Endometrial microvascular endothelial cells (primary cell): Measurements from ENCODE around the gene NPFFR1. TPM values are rescaled to one million over a fixed set of nuclear protein-coding genes. Genes with fewer than 3 reads are reported as not detected.

Source experiments
- in situ Hi-C: cut with HindIII; loops from 2 replicates; pipeline ENCODE4 v1.10.0; 2017; ENCODE audit warnings: low sequenced_read_pairs, low pct_unique_long_range_greater_than_20kb; ENCODE audit errors: inconsistent ontology term
- total RNA-seq: library from RNA; depleted of rRNA; stranded (reverse); fragments of >200 nt; gene quantifications from one replicate; pipeline ENCODE4 v1.2.3, GENCODE V29; 2015; ENCODE audit errors: inconsistent ontology term

The NPFFR1 gene, protein sequence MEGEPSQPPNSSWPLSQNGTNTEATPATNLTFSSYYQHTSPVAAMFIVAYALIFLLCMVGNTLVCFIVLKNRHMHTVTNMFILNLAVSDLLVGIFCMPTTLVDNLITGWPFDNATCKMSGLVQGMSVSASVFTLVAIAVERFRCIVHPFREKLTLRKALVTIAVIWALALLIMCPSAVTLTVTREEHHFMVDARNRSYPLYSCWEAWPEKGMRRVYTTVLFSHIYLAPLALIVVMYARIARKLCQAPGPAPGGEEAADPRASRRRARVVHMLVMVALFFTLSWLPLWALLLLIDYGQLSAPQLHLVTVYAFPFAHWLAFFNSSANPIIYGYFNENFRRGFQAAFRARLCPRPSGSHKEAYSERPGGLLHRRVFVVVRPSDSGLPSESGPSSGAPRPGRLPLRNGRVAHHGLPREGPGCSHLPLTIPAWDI
- total RNA-seq = not detected

DNA sequence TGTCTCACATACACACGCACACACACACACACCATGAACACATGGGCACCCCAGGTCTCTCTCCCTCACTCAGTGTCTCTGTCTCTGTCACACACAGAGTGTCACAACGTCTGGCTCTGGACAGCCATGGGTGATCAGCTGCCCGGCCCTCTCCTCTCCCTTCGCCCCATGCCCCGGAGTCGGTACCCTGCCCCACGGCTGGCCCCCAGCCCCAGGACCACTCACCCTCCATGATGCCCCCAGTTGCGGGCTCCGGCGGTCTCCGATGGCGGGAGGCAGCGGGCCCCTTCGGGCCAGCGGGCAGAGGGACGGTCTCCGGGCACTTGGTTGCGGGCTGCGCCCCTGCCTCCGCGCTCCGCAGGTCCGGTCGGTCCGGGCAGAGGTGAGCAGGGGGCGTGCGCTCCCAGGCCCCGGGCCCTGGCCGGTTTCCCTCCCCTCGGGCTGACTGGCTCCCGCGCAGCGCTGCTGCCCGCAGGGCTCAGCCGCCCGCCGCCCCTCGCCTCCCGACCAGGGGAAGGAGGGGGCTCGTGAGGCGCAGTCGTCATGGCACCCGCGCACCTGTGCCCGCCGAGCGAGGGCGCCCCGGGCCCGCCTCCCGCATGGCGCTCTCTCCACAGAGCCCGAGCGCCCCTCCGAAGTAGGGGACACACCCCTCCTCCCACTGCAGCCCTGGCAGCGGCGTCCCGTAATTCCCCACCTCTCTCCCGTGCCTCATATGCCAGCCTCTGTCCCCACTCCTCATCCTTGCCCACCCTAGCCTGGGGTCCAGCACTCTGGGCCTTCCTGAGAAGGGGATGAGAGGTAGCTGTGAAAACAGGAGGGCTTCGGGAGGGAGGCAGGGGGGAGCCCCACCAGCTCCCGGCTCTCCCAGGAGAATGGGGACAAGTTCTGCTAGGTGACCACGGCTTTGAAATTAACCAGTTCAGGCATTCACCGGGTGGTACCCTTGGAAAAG lies at the start of gene NPFFR1:
Gene NPFFR1 (minus strand): TSS at position 560 of the 955 bp plus-strand sequence. CDS start 328 bp downstream, at position 232.
- in situ Hi-C loops = no loop called here

DNA sequence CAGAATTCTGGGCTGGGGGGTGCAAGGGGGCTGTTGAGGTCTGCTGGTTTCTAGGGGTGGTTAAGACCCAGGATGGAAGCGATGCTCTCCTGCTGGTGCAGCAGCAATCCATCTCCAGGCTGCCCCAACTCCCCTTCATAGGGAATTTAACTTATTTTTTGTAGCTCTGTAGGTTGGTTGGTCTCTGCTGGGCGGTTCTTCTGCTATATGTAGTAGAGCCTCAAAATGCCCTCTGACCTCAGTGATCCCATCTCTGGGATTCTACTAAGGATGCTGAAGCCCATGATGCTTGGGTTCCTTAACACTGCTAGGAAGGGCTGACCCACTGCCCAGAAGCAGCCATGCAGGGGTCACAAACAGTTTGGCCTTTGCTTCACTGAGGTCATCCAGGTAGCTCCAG lies 49.5 kb upstream of the NPFFR1 start:
- in situ Hi-C loops = no loop called here

DNA sequence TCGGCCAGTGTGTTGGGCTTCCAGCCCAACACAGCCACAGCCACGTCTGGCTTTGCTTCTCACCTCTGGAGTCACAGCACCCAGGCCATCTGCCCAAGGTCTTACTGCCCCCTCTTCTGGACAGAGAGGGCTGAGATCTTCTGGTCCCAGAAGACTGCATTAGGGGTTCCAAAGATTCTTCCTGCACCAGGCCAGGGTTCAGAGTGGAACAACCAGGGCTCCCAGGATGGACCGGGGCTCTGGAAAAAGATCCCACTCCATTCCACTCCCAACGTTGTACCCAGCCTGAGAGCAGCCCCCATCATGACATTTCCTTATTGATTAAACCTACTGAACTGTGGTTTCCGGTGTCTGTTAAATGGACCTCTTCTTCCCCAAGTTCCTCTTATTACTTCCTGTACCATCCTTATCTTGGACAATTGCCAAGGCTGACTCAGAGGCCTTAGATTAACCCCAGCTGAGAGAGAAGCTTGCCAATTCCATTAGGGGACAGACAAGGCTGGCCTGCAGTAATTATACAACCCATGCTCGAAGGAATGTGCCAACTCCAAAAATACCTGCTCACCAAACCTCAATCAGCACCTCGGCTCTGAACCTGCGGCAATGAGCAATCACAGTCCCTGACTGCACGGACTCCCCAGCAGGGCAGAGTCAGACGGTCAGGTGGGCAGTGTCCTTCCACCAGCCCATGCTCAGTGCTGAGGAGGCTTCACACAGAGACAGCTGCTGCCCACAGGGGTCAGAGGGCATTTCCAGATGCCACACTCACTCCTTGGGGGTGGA lies 47.9 kb upstream of the NPFFR1 start:
- in situ Hi-C loops = no loop called here

DNA sequence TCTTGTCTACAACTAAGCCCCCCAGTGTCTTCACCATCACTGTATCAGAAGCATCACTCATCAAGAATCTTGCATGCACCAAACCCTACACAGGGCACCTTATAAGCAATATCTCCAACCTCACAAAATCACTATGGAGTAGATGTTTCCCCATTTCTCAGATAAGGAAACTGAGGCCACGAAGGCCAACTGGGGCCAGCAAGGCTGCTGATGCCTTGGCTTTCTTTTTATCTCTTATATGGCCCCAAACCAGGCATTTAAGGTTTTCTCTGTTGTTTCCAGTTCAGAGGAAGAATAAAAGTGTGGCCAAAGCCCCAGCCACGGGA lies 47.3 kb upstream of the NPFFR1 start:
- in situ Hi-C loops = no loop called here

DNA sequence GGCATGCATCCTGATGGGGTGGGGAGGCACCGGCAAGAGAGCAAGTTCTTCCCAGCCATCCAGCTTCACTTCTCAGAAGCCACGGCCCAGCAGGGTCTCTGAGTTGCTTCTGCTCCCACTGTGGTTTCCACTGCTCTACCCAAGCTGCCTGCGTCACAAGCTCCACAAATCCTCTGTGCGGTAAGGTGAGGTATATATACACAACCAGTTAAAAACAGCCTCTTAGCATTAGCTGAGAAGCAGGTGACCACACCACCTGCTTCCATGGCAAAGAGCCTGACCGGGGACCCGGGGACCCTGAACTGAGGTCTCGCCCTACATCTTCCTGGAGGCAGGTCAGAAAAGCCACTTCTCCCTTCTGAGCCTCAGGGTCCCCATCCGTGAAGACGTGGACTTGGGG lies 46.9 kb upstream of the NPFFR1 start:
- in situ Hi-C loops = no loop called here

DNA sequence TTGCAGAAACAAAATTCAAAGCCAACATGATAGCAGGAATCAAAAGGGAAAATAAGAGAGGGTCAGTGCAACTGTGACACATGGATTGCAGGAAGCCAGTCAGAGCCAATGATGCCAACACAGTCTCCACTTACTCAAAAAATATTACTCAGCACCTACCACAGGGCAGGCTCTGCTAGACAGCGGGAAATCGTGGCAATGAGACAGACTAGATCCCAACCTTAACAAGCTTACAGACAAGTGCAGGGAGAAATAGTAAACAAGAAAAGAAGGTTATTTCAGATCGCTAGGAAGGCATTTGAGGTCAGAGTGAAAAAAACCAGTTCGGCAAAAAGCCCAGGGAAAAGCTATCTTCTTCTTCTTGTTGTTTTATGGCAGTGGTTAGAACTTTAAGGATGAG lies 45.2 kb upstream of the NPFFR1 start:
- in situ Hi-C loops = no loop called here

DNA sequence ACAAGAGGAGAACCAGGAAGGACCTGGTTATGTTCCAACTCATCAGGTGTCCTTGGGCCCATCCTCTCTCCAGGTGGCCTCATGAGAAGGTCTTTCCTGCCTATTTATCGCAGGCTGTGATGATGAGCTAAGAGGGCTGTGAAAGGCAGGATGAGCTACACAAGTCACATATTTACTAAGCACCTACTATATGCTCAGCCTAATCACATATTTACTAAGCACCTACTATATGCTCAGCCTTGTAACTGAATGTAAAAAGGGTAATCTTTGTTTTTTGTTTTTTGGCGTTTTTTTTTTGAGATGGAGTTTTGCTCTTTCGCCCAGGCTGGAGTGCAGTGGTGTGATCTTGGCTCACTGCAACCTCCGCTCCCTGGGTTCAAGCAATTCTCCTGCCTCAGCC lies 44.2 kb upstream of the NPFFR1 start:
- in situ Hi-C loops = no loop called here

DNA sequence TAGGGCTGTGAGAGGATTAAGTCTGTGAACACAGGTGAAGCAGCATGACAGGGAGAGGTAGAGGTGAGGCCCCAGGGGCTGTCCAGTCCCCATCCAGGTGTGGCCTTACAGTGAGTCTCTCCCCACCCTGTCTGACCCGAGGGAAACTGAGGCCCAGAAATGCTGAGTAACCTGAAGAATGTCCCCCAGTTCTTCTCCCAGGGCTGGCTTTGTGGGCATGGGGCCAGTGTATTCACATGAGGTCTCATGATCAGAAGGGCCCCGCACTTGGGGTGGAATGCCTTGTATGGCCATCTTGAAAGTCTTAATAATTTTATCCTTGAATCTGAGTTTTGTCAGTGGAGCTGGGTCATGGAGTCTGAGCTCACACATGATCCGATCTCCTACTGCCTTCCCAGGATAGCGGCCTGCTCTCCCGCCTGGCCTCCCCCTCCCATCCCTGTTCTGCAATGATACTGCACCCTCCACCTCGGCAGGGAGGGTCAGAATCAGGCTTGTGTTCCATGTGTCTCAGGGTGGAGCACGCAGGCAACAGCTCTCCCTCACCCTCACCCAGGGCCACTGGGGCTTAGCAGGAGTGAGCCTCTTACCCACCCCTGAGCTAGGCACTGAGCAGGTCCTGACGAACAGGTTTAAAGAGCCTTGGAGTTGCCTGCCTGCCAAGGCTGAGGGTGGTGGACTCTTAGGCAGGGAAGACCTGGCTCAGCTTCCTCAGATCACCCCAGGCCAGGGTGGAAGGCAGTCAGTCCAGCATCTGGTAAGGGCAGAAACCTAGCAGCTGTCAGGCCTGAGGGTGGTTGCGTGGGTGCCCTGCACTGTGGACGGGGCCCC lies 41.4 kb upstream of the NPFFR1 start:
- in situ Hi-C loops = no loop called here

DNA sequence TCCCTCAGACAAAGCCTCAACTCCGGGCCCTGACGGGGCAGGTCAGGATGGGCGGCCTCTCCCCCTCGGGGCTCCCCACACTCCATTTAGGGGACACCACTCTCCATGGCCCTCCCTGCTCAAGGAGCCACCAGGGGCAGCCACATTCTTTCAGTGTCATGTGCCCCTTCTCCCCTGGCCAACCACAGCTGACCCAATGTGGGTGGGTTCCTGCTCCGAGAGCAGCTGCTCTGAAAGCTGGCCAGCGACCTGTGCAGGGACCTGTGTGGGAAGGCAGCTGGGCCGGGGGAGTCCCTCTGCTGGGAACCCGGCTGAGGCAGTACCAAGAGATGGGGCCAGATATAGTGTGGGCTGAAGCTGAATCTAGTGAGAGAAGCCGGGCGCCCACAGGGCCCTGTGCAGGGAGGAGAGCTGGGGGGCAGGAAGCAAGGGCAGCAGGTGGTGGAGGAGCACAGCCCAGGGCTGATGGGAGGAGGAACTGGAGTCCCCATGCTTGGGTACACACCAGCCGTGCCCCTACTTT lies 40.6 kb upstream of the NPFFR1 start:
- in situ Hi-C loops = no loop called here

DNA sequence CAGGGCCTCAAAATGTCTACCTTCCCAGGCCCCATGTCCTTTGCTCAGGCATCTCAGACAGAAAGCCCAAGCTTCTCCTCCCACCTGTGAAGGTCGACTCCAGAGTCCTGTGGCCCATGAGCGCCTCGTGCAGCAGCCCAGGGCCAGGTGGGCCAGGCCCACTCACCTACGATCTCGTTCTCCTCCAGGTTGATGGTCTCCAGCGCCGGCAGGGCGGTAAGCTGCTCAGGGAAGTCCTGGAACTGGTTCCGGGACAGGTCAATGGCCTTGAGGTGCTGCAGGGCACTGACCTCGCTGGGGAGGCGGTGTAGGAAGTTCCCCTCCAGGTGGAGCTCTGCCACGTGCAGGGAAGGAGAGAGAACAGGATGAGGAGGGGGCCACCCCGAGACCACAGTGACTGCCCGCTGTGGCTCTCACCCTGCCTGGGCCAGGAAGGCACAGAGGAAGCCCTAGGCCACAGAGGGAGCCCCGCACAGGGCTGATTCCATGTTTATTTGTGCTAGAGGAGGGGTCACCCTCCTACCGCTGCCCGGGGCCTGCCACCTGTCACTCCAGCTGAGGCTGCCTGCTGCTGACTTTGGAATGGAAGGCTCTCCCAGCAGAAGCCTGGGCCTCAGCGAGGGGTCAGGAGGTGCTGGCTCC lies 40.0 kb upstream of the NPFFR1 start:
- in situ Hi-C loops = no loop called here

DNA sequence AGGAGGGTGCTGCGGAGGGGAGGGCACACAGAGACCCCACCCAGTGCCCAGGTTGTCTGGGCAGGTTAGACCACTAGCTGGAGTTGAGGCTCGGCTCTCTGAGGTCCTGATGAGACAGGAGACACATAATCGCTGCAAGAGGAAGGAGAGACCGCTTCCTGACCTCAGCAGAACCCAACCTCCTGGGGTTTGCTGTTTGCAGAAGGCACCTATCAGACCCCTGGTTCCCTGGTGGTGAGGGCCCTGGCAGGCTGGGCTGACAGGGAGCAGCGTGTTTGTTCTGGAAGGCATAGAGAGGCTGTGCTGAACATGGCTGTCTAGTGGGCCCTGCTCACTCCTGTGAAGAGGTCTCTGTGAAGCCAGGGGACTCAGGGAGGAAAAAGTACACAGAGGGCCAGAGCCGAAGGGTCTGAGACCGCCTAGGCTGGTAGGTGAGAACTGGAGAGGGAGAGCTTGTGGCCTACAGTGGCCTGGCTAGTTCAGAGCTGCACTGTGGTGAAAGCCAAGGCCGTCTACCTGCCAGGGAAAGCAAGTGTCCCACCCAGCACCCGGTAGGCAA lies 39.4 kb upstream of the NPFFR1 start:
- in situ Hi-C loops = no loop called here

DNA sequence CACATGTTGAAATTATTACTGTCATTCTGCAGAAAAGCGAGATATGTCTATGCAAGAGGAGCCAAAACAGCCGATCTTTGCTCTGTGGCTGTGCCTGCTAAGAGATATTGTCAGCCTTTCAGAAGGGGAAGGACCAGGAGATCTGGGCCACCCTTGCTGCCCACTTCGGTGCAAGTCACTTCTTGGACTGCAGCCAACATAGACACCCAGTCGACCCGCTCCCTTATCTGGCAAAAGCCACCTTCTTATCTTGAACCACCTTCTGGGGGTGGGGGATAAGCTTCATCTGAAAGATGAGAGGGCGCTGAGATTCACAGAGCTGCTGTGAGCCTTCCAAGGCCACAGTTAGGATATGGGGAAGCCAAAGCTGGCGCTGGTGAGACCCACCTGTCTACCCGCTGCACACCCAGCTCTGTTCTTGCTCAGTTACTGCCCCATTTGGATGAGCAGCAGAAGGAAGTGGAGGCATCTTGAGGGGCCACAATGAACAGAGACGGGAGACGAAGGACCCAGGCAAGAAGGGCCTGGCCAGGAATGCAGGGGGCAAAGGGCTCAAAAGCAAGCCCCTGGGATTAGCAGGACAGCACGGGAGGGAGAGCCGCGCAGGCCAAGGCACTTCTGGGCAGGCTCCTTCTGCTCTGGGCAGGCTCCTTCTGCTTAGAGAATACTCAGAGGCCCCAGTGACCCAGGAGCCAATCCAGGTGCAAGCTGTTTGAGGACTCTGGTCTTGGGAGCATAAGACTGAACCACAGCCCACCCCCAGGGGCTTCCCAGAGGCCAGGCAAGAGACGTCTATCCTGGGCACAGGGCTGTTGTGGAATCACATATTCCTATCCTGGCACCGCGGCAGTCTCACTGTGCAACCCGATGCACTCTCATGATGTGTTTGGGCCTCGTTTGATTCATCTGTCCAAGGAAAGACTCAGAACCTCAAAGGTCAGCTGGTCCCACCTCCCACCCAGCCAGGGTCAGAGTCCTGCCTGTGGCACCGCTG lies 38.4 kb upstream of the NPFFR1 start:
- in situ Hi-C loops = no loop called here

DNA sequence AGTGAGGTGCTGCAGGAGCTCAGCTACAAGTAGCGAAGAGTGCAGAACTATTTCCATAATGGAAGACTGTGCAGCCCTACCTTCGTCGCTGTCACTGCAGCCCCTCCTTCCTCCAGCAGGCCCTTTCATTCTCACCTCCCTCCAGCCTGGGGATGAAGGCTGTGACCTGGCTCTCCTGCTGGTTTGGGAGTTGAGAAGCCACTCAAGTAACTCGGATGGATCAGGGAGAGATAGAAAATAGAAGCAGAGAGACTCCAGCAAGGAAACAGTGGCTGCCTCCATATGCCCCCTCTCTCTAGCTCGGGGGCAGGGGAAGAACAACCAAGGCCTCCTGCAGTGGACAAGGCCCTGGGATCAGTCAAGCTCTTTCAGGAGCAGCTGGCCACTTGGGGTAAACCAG lies 37.4 kb upstream of the NPFFR1 start:
- in situ Hi-C loops = no loop called here

DNA sequence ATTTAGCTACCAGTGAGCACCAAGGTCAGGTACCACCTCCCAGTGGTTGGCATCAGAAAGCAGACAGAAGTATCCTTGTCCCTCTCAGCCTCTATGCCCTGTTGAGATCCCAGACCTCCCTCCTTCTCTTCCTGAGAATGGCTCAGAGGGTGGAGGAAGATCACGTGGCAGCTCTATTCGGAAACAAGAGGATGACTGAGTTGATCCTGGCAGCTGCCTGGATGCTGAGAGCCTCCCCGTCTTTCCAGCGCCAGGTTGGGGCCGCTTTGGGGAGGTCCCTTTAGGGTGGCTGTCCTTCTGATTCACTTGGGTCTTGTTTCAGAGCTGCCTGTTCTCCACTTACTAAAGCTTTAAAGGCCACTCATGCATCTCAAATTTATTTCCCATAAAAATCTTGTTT lies 36.9 kb upstream of the NPFFR1 start:
- in situ Hi-C loops = no loop called here

DNA sequence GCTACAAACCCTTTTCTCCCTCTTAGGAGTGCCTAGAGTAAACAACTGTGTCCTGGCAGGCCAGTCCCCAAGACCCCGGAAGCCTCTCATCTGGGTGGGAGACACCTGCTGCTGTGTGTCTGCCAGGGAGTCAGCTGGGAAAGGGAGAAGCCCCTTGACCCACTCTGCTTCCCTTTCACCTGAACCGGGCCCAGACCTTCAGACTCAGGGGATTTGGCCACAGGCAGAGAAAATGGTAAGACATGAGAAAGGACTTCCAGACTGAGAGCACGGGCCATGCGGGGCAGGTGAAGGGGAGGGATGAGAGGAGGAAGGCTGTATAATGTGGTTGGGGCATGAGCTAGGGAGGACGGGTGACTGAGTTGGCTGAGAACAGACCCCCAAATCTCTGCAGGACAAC lies 36.0 kb upstream of the NPFFR1 start:
- in situ Hi-C loops = no loop called here

DNA sequence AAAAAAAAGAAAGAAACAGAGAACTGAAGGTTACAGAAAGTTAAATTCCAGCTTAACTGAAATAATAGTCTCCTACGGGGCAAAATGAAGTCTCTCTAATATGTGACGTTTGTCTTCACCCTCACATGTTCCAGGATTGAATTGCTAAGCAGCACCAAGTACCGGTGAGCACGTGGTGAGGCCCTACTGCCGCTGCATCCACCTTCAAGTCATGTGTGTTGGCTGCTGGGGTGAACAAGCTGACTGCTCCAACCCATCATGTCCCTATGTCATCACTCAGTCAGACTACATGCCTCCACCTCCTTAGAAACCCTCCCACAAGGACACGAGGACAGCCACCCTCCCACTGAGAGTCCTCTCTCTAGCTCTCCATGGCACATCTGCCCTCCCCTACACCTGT lies 35.4 kb upstream of the NPFFR1 start:
- in situ Hi-C loops = no loop called here
